ENCODE results near the gene PHF2. TPM values are rescaled to one million over a fixed set of nuclear protein-coding genes. Genes with fewer than 3 reads are reported as not detected.

PHF2 gene
- total and polyA plus RNA-seq, 9 of the 15 experiments (the other 6 are each of a cell fraction or from before 2014, with no cell fraction given): 0.37 to 14.4 (median 8.1) TPM

DNA sequence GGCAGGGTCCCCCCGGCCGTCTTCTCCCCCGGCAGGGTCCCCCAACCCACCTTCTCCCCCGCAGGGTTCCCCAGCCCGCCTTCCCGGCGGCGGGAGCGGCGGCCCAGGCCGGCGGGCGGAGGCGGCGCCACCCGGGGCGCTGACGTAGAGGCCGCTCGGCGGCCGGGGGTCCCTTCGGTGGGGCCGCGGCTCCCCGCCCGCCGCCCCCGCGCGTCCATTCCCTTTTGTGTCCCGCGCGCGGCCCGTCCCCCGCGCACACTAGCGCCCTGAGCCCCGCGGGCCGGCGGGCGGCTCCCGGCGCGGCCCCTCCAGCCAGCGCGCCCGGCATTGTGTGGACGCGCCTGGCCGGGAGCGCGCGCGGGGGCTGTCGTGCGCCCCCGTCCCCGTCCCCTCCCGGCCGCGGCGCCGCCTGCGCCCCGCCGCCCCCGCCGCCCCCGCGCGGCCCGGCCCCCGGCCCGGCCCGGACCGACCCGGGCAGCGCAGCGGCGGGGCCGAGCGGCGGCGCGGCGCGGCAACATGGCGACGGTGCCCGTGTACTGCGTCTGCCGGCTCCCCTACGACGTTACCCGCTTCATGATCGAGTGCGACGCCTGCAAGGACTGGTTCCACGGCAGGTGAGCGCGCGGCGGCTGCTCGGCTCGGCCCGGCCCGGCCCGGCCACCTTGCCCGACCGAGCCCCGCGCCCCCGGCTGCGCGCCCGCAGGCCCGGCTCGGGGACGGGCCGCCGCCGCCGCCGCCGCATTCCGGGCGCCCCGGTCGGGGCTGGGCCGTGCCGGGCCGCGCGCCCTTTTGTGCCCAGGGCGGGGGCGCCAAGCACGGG is at the start of gene PHF2 (continued):
- no peak for TF ChIP-seq PRDM10 (IDR thresholded peaks at IDR 0.05; ENCODE audit: partially characterized antibody)
- TF ChIP-seq ZNF347 (CRISPR knock-in tag; IDR thresholded peaks at IDR 0.05; ENCODE audit: low read depth): no peak
- 0 out of 2 replicates have a peak, but pooled peaks have one; percentile 14 for TF ChIP-seq RBFOX2 (IDR thresholded peaks at IDR 0.05; ENCODE audit: low read depth, low read length)
- peak in 1 of 3 experiments; percentile 26; a peak in 1 of 6 replicates for TF ChIP-seq ZBTB11 (CRISPR knock-in tag; IDR thresholded peaks at IDR 0.05)
- no peak for TF ChIP-seq CEBPG (CRISPR knock-in tag; IDR thresholded peaks at IDR 0.05)
- no peak for TF ChIP-seq CEBPG (tag; conservative IDR thresholded peaks at IDR 0.05 in 1 of 2, IDR thresholded peaks at IDR 0.05 in 1 of 2)
- peak; percentile 70; the same call in 1 of the 2 replicates for TF ChIP-seq POLR2G (IDR thresholded peaks at IDR 0.05; ENCODE audit: low read depth, low read length)
- TF ChIP-seq PRMT5 (CRISPR knock-in tag; IDR thresholded peaks at IDR 0.05): no peak
- no peak for TF ChIP-seq BCOR (IDR thresholded peaks at IDR 0.05)
- peak; percentile 53; the same call in 1 of the 2 replicates for TF ChIP-seq SMAD4 (CRISPR knock-in tag; conservative IDR thresholded peaks at IDR 0.05)
- TF ChIP-seq TCFL5 (CRISPR knock-in tag; conservative IDR thresholded peaks at IDR 0.05): no peak
